ENCODE data around the gene LCOR.
"Not testable (repeated sequence)": the region's sequence is repeated elsewhere in the genome, so short reads cannot be mapped to it uniquely, and the experiment has no call there.

Gene LCOR

DNA sequence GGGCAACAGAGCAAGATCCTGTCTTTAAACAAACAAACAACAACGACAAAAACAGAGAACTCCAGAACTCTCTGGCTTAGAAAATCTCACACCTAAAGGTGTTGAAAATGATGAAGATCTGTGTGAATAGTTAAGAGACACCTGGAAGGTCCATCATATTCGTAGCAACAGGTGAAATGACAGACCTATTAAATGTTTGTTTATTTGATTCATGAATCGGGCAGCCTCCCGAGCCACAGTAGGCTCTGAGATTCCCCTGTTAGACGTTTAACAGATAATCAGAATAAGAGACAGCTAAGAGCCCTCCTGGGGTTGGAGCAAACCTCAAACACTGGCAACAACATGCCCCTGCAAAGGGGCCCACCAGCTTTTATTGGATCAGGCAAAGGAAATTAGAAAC is 103.7 kb downstream of the LCOR start:
- no peak for DNase-seq (ENCODE audit: low read depth, low spot score)

DNA sequence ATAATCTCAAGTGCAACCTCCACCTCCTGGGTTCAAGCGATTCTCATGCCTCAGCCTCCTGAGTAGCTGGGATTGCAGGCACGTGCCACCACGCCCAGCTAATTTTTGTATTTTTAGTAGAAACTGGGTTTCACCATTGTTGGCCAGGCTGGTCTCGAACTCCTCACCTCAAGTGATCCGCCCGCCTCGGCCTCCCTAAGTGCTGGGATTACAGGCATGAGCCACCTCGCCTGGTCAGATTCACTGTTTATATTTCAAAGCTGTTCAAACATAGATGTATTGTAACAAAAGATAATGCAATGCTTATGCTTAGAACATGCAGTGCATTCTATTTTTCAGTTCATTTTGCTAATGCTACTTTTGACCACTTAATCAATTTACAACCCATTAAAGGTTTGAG is 111.1 kb downstream of the LCOR start:
- DNase-seq (ENCODE audit: low read depth, low spot score), result not testable (repeated sequence)

DNA sequence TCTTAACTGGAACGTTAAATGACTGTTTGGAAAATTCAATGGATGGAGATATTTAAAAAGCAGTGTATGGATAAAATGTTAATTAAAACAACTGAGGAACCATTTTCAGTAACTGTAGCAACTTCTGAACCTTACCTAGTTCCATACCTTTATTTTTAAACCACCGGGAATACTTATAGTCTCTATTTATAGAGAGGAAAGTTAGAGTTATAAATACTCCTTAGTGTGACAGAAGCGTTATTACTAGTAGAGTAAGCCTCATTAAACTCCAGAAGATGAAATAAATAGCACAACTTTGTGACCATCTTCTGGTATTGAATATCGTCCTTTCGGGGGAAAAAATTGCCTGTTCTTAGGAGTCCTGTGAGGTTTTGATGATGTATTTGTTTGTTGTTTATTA is 114.9 kb downstream of the LCOR start:
- DNase-seq (ENCODE audit: low read depth, low spot score), result no peak

DNA sequence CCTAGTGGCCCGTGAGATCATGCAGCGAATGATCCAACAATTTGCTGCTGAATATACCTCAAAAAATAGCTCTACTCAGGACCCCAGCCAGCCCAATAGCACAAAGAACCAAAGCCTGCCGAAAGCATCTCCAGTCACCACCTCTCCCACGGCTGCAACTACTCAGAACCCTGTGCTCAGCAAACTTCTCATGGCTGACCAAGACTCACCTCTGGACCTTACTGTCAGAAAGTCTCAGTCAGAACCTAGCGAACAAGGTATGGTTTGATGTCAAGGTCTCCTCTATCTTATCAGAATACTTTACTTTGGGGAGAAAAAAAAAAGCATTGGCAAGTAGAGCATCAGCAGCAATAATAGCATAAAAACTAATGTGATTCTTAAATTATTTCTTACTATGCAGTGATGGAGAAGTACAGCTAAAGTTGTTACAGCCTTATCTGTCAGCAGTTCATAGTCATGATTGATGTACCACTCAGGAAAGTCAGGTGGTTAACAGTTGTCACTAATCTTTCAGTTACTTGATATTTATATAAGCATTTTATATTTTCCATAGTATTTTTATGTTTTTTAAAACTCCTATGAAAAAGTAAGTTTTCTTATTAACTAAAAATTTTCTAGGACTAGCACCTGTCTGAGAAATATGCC is 117.1 kb downstream of the LCOR start:
- DNase-seq (ENCODE audit: low read depth, low spot score), result no peak

GRCh38 chr10:96951954-96952353 is 119.9 kb downstream of the LCOR start:
- no peak for DNase-seq (ENCODE audit: low read depth, low spot score)

- DNase-seq (ENCODE audit: low read depth, low spot score), result no peak
Measured at GRCh38 chr10:96955794-96956193, 123.7 kb downstream of the LCOR start.

DNA sequence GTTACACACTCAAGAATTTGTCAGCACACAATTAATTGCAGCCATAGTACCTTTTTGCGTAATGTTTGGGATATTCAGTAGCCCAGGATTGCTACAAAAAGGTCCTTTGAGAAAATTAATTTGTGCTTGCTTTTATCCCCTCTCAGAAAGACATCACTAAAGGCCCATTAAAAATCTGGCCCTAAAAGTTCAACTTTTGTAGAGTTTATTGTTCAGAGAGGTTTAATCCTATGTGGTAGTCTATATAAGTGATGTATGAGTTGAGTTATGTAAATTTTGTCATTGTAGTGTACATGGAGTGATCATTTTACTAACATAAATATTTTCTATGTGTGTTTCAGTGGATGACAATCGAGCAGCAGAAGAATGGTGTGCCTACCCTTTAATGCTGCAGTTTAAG is 126.0 kb downstream of the LCOR start:
- no peak for DNase-seq (ENCODE audit: low read depth, low spot score)

DNA sequence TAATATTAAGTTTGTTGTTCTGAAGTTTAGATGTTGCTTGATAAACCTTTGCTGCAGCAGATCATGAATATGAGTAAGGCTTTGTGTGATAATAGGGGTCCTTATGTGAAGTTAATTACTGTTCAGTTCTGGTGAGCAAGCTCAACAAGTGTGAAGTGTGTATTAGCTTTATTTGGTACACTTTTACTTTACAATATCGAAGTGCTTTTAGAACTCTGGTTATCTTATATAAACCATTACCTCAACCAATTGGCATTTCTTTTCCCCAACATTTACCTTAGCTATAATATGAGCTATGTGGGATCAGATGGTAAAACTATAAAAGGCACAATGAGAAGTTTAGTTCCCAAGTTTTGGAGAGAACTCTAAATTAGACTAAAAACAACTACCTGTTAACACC is 127.6 kb downstream of the LCOR start:
- DNase-seq (ENCODE audit: low read depth, low spot score), result no peak

GRCh38 chr10:96960872-96961271 is 128.8 kb downstream of the LCOR start:
- no peak for DNase-seq (ENCODE audit: low read depth, low spot score)

- no peak for DNase-seq (ENCODE audit: low read depth, low spot score)
Measured at GRCh38 chr10:96964131-96964530, 132.0 kb downstream of the LCOR start.

GRCh38 chr10:96967847-96968246 is 135.7 kb downstream of the LCOR start:
- DNase-seq (ENCODE audit: low read depth, low spot score), result no peak

DNA sequence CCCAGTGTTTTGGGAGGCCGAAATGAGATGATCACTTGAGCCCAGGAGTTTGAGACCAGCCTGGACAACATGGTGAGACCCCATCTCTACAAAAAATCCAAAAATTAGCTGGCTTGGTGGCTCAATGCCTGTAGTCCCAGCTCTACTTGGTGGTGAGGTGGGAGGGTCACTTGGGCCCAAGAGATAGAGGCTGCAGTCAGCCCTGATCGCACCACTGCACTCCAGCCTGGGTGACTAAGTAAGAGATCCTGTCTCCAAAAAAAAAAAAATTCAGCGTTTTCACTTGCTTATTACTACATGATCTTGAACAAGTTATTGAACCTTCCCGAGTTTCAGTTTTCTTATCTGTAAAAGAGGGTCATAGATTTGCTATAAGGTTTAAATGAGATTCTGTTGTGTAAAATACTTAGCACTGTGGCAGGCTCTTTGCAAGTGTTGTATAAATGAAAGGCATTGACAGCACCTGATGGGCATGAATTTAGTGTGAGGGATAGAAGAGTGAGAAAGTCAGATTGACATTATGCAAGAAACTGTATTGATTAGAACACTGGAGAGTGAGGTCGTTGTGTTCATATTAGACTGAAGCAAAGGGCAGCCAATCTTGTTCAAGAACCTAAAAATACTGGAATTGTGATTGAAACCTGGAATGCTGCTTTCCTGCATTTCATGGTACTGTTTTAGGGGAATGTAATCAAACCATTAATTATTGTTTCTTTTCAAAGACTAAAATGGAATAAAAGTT is 136.8 kb downstream of the LCOR start:
- no peak for DNase-seq (ENCODE audit: low read depth, low spot score)

GRCh38 chr10:96971324-96971723 is 139.2 kb downstream of the LCOR start:
- DNase-seq (ENCODE audit: low read depth, low spot score), result no peak

DNA sequence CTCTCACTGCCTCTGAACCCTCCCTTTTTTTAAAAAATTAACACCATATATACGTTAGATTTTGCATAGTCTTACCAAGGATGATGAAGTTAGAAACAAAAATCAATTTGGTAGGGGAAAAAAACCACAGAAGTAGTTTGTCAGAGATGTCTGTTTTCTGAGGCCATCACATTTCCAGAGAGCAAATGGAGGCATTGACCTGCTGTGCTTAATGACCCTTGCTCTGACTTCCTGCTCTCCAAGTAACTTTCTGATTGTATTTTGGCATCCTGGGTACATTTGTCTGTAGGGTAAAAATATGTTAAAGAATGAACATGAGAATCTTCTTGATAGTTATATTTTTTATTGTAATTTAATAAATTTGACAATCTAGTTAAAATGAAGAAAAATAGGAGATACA is 140.2 kb downstream of the LCOR start:
- no peak for DNase-seq (ENCODE audit: low read depth, low spot score)

DNA sequence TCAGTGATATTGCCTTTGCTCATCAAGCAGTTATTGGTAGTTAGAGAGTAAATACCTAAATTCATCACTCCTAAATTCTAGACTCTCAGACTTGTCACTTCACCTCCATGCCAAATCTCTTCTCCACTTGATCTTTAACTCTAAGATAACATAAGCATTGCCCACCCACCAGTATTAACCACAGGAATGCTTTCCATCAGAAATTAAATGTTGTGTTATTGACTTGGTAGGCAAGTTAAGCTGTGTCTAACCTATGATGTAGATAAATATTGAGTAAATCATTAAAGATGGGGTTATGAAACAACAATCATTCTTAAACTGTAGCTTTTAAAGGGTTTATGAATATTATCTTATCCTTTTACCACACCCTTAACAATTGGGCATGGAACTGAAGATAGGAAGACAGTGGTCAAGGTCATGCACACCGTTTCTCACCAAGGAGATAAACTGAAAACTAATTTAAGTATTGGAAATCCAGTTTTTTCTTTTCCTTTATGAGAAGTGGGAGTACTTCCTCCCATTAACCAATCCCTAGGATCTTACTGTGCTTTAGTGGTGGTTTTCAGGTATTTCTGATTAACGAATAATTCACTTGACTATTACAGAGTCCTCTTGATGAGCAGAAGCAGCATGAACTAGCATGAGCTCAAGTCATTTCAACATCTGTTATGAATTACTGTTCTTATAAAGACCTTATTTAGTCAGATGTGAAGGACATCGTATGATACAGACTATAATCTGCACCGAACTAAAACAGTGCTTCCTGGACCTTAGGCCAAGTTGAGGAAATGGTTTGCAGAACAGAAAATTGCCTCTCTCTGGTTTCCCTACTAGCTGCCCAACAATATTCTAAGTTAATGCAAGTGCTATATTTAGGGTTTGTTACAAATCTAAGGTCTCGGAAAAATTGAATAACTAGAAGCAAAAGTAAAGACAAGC is 142.0 kb downstream of the LCOR start:
- no peak for DNase-seq (ENCODE audit: low read depth, low spot score)

DNA sequence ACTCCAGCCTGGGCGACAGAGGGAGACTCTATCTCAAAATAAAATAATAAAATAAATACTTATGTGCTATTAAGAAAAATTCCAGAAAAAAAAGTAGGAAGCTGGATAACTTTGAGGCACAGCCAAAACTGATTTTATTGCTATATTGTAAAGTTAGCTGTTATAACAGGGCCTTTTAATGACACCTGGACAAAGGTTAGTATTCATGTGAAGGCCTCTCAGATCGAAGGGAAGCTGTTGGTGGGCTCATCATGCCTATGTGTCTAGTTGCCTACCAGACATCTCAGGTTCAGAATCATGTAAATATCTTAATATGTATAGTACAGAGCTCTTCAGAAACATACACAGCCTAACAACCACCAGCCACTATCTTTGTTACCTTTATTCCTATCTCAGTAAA is 143.0 kb downstream of the LCOR start:
- DNase-seq (ENCODE audit: low read depth, low spot score), result no peak

DNA sequence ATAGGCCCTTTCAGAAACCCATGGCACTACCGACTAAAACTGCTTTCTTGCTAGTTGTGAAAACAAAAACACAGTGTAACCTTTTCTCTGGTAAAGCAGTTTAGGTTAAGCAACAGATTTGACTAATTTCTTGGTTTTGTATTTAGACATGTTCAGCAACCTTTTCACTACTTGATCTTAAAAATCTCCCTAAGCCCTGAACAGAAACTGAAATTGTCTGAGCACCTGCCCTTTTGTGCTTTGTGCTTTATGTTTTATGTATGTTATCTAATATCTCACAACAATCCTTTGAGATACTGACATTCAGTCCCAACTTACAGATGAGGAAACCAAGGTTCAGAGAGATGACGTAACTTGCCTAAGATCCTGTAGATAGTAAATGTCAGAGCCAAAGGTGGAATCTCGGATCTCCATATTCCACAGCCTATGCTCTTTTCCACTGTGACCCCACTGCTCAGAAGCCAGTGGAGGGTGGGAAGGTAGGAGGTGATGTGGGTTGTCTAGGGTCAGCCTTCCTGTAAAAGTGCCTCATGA is 146.6 kb downstream of the LCOR start:
- no peak for DNase-seq (ENCODE audit: low read depth, low spot score)

GRCh38 chr10:96982149-96982930 is 150.2 kb downstream of the LCOR start:
- no peak for DNase-seq (ENCODE audit: low read depth, low spot score)

- DNase-seq (ENCODE audit: low read depth, low spot score), result no peak
Measured at GRCh38 chr10:96984541-96985131, 152.5 kb downstream of the LCOR start.

DNA sequence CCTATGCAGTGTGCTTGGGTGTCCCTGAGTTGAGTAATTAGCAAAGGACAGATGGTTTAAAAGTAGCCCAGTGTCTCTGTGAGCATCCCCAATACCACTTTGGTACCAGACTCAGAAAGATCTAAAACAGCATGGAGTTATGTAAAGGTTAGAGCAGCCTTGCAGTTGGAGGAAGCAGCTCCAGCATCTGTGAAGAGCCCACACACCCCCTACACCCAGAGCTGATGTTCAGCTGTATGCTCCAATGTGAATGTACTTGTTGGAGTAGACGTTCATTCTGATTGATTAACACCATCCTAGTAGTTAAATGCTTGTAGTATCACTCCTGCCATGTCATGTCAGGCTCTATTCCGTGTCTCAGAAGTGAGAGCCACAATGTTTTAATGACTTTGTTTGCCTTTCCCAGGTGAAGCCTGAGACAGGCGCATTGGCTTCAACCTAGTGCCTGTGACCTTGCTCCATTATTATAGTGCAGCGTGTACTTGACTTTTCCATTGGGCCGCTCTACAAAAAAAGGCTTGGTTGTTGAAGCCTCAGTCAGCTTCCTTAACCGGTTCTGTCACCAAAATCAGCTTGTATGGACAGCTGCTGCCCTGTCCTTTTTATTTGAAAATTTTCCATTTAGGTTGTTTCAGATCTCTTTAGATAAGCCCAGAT is 154.2 kb downstream of the LCOR start:
- no peak for DNase-seq (ENCODE audit: low read depth, low spot score)

Data from smooth muscle cell of the brain vasculature (primary cell).